Endodermal cell (in vitro differentiated cells): ENCODE results near the gene ZNF611. TPM values are rescaled to one million over a fixed set of nuclear protein-coding genes. Genes with fewer than 3 reads are reported as not detected.
"Not testable (repeated sequence)": the region's sequence is repeated elsewhere in the genome, so short reads cannot be mapped to it uniquely, and the experiment has no call there.

Experiments
- DNase-seq: peaks from one replicate; pipeline ENCODE4 v3.0.0-alpha.2; 2017
- H3K27ac ChIP-seq: 2 replicates; pipeline ENCODE4 v1.5.1; 2013; ENCODE audit warnings: mild to moderate bottlenecking, low read depth, low read length, moderate library complexity
- H3K27me3 ChIP-seq: 2 replicates; pipeline ENCODE4 v1.6.1; 2013; ENCODE audit warnings: mild to moderate bottlenecking, low read length, moderate library complexity; ENCODE audit not compliant: insufficient read depth, control insufficient read depth, poor library complexity, severe bottlenecking
- H3K36me3 ChIP-seq: 2 replicates; pipeline ENCODE4 v1.7.0; 2013; ENCODE audit warnings: mild to moderate bottlenecking, low read length, moderate library complexity; ENCODE audit not compliant: control insufficient read depth, insufficient read depth
- H3K4me1 ChIP-seq: one replicate; pipeline ENCODE4 v1.7.0; 2013; ENCODE audit warnings: low read length; ENCODE audit not compliant: control insufficient read depth, insufficient read depth
- H3K4me3 ChIP-seq: 2 replicates; pipeline ENCODE4 v1.5.1; 2013; ENCODE audit warnings: mild to moderate bottlenecking, low read length, moderate library complexity
- H3K9ac ChIP-seq: 2 replicates; pipeline ENCODE4 v1.6.1; 2013; ENCODE audit warnings: mild to moderate bottlenecking, low read length, moderate library complexity; ENCODE audit not compliant: poor library complexity, severe bottlenecking; ENCODE audit errors: extremely low read depth
- H3K9me3 ChIP-seq: 2 replicates; pipeline ENCODE4 v1.6.1; 2013; ENCODE audit warnings: mild to moderate bottlenecking, low read length, moderate library complexity; ENCODE audit not compliant: control insufficient read depth
- H3K27ac Mint-ChIP-seq: 2 replicates; pipeline ENCODE4 v1.8.0; 2020; ENCODE audit warnings: mixed read lengths
- H3K27me3 Mint-ChIP-seq: 2 replicates; pipeline ENCODE4 v1.8.0; 2021; ENCODE audit warnings: mild to moderate bottlenecking, mixed read lengths; ENCODE audit not compliant: insufficient read depth
- H3K36me3 Mint-ChIP-seq: 2 replicates; pipeline ENCODE4 v1.8.0; 2020; ENCODE audit warnings: low read depth, mixed read lengths
- H3K4me1 Mint-ChIP-seq: 2 replicates; pipeline ENCODE4 v1.8.0; 2020; ENCODE audit warnings: mixed read lengths
- H3K4me3 Mint-ChIP-seq: 2 replicates; pipeline ENCODE4 v1.8.0; 2020; ENCODE audit warnings: mild to moderate bottlenecking, moderate library complexity, mixed read lengths
- H3K9me3 Mint-ChIP-seq: 2 replicates; pipeline ENCODE4 v1.8.0; 2020; ENCODE audit warnings: mild to moderate bottlenecking, mixed read lengths
- WGBS, 2 experiments: methylation state at CpG; one replicate each; pipeline versions ENCODE4 v1.1.5 to v1.1.7; 2013; ENCODE audit warnings: missing lambda C conversion rate in 2 of 2, mixed read lengths in 1 of 2; ENCODE audit not compliant: insufficient coverage in 1 of 2, insufficient read length in 1 of 2; 5-methylcytosine and 5-hydroxymethylcytosine counted together
- total RNA-seq, 2 donors: library from RNA; stranded (reverse); fragmentation: NEBNext Ultra II Directional in 1 of 2; extraction: Animal tissue kit (Norgen Biotek cat#: 25700) in 1 of 2; gene quantifications; 2 replicates in 1 of 2; 3 replicates in 1 of 2; pipeline ENCODE4 v1.2.1, GENCODE V29; 2021
- TF ChIP-seq, protein P1 (sequence below): fragments of 200-600 bp; sonication (generic); conservative IDR thresholded peaks from 2 replicates; pipeline ENCODE4 v1.5.0; 2021; ENCODE audit warnings: antibody characterized with exemption, mild to moderate bottlenecking

ZNF611 gene
- total RNA-seq, 2 donors from 2014 or later, result 96.9 to 136 TPM

- Mint-ChIP-seq H3K4me1 (peaks cover 72% of the 10 kb centered on the region), H3K27ac (peak overlapping the region; percentile 32), H3K9me3 (peaks cover 18% of the 10 kb centered on the region), H3K36me3 (peaks cover 13% of the 10 kb centered on the region), H3K27me3 (no peaks in the 10 kb centered on the region), H3K4me3 (peak overlapping the region; percentile 18)
- no peak for DNase-seq
- H3K4me1 ChIP-seq, result no peaks in the 10 kb centered on the region
- TF ChIP-seq, protein P1, sequence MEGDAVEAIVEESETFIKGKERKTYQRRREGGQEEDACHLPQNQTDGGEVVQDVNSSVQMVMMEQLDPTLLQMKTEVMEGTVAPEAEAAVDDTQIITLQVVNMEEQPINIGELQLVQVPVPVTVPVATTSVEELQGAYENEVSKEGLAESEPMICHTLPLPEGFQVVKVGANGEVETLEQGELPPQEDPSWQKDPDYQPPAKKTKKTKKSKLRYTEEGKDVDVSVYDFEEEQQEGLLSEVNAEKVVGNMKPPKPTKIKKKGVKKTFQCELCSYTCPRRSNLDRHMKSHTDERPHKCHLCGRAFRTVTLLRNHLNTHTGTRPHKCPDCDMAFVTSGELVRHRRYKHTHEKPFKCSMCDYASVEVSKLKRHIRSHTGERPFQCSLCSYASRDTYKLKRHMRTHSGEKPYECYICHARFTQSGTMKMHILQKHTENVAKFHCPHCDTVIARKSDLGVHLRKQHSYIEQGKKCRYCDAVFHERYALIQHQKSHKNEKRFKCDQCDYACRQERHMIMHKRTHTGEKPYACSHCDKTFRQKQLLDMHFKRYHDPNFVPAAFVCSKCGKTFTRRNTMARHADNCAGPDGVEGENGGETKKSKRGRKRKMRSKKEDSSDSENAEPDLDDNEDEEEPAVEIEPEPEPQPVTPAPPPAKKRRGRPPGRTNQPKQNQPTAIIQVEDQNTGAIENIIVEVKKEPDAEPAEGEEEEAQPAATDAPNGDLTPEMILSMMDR, result no peak
- H3K36me3 ChIP-seq, result no peaks in the 10 kb centered on the region
- H3K27ac ChIP-seq, result no peak overlapping the region
- H3K4me3 ChIP-seq, result peak overlapping the region; percentile 71
- 90 to 100% methylated on average over 1 to 4 of the region's 4 CpGs for WGBS, 2 experiments
- H3K27me3 ChIP-seq, result no peaks in the 10 kb centered on the region
- peak overlapping the region; percentile 25 for H3K9ac ChIP-seq
- peaks cover 45% of the 10 kb centered on the region for H3K9me3 ChIP-seq
These were observed 14.9 kb upstream of the ZNF611 start for GRCh38 chr19:52749780-52750179.

DNA sequence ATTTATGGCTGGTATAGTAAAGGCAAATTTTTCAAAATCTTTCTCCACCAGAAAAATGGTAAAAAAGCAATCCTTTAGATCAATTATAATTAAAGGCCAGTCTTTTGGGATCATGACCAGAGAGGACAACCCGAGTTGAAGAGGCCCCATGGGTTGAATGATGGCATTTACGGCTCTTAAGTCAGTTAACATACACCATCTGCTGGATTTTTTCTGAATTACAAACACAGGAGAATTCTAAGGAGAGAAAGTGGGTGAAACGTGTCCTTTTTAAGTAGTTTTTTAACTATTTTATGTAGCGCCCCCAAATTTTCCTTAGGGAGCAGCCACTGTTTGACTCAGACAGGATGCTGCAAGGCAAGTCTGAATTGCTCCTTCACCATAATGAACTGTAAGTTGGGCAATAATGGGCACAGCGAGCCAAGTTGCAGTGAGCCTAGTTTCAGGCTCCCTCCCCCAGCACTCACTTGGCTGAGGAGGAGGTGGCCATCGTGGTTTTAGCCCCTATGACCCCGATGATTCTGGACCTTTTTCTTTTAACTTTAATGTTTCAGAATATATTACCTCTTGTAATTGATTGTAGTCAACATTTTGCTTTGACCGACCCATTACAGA is 13.6 kb upstream of the ZNF611 start:
- Histone ChIP-seq H3K4me1 (peaks cover 1% of the 10 kb centered on the region), H3K9ac (no peak overlapping the region), H3K27ac (no peak overlapping the region), H3K4me3 (peak overlapping the region; percentile 71), H3K36me3 (no peaks in the 10 kb centered on the region), H3K9me3 (peaks cover 38% of the 10 kb centered on the region), H3K27me3 (no peaks in the 10 kb centered on the region)
- WGBS, 2 experiments, result 6 to 25% methylated on average over 4 to 6 of the region's 8 CpGs
- Mint-ChIP-seq H3K27ac (peak overlapping the region; percentile 59), H3K4me3 (peak overlapping the region; percentile 32), H3K36me3 (no peaks in the 10 kb centered on the region), H3K9me3 (peaks cover 4% of the 10 kb centered on the region), H3K4me1 (peaks cover 84% of the 10 kb centered on the region), H3K27me3 (no peaks in the 10 kb centered on the region)
- TF ChIP-seq, protein P1, result peak; percentile 76
- no peak for DNase-seq

DNA sequence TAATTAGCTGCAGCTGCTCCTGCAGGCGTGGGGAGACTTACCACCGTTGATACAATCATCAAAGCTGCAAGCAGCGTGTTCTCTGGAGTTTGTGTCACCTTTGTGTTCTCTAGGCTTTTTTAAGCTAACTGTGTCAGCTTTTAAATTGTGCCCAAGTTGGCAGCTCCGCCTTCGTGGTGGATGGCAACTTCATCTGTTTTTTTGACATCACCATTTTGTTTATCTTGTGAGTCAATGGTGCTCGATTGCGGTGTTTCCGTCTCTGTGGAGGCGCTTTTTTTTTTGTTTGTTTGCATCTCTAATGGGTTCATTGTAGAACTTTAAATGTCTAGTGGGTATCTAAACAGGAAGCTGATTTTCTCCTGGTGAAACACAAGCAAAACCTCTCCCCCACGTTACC is 11.1 kb upstream of the ZNF611 start:
- Histone ChIP-seq H3K9me3 (peaks cover 14% of the 10 kb centered on the region), H3K4me1 (peaks cover 11% of the 10 kb centered on the region)
- peaks cover 92% of the 10 kb centered on the region for H3K4me1 Mint-ChIP-seq
- 85 to 93% methylated on average over 9 of the region's 10 CpGs for WGBS, 2 experiments
- H3K4me3 ChIP-seq, H3K4me3 Mint-ChIP-seq, H3K36me3 Mint-ChIP-seq, H3K27ac ChIP-seq, H3K9ac ChIP-seq, H3K36me3 ChIP-seq, H3K9me3 Mint-ChIP-seq, DNase-seq, H3K27me3 ChIP-seq, H3K27me3 Mint-ChIP-seq: not testable (repeated sequence)
- peak overlapping the region; percentile 57 for H3K27ac Mint-ChIP-seq

DNA sequence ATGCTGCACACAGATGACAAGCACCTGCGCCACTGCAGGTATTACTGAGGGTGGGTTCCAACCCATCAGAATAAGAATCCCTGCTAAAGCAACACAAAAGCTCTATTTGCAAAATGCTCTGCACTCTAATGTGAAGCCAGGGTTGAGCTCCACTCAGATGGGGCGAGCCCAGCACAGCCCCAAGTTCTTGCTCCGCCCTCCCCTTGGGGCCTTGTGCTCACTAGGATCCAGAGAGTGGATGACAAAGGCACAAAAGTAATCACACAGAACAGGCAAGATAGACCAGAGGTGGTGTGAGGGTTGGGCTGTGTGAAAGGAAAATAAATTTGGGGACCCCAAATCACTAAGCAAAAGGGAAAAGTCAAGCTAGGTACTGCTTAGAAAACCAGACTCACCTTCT is 8.2 kb upstream of the ZNF611 start:
- Mint-ChIP-seq H3K4me1 (peaks cover 81% of the 10 kb centered on the region), H3K9me3 (peaks cover 2% of the 10 kb centered on the region), H3K27ac (peak overlapping the region; percentile 99), H3K27me3 (no peaks in the 10 kb centered on the region), H3K36me3 (peaks cover 1% of the 10 kb centered on the region), H3K4me3 (peak overlapping the region; percentile 38)
- peaks cover 14% of the 10 kb centered on the region for H3K4me1 ChIP-seq
- peak overlapping the region; percentile 4 for H3K4me3 ChIP-seq
- WGBS, 2 experiments, result 85 to 91% methylated on average over 2 to 3 of the region's 3 CpGs
- peaks cover 15% of the 10 kb centered on the region for H3K9me3 ChIP-seq
- H3K9ac ChIP-seq, result no peak overlapping the region
- DNase-seq, result no peak
- H3K36me3 ChIP-seq, result no peaks in the 10 kb centered on the region
- H3K27ac ChIP-seq, result no peak overlapping the region
- no peaks in the 10 kb centered on the region for H3K27me3 ChIP-seq
- TF ChIP-seq, protein P1, result no peak
